Muscle of arm (tissue), 14 donors: ENCODE data around the gene ACKR4. TPM values are rescaled to one million over a fixed set of nuclear protein-coding genes. Genes with fewer than 3 reads are reported as not detected.
"Not testable (repeated sequence)": the region's sequence is repeated elsewhere in the genome, so short reads cannot be mapped to it uniquely, and the experiment has no call there.

Experiments used
- DNase-seq: peaks from one replicate; pipeline ENCODE4 v3.0.0-alpha.2; 2013
- long read RNA-seq, 11 donors: transcript quantifications; one replicate each; lab custom pipeline, GENCODE V29; 2026
- polyA plus RNA-seq, 12 donors: library from polyadenylated mRNA; unstranded; fragments of 120-200 nt; gene quantifications; one replicate each; pipeline ENCODE4 v1.2.1, GENCODE V29; 2013; ENCODE audit not compliant: insufficient read length in 12 of 12

ACKR4 gene
- 10 to 100 TPM in 2 of 12 donors, 1 to 10 TPM in 6, under 1 TPM in 2, not detected in 2; 0.60 to 22.4 (median 1.3) TPM for polyA plus RNA-seq
- long read RNA-seq, donor 1, partial matches to known transcripts: 0 of 1 reads
- long read RNA-seq, donor 1, other reads (novel, unspliced or antisense): 0 of 1 reads
- long read RNA-seq, donor 2, partial matches to known transcripts: 0 of 1 reads
- long read RNA-seq, donor 2, other reads (novel, unspliced or antisense): 0 of 1 reads
- long read RNA-seq, donor 3: 0 reads
- long read RNA-seq, donor 4: 0 reads
- long read RNA-seq, donor 5, partial matches to known transcripts: 0 of 1 reads
- long read RNA-seq, donor 5, other reads (novel, unspliced or antisense): 0 of 1 reads
- long read RNA-seq, donor 6, partial matches to known transcripts: 0 of 1 reads
- long read RNA-seq, donor 6, other reads (novel, unspliced or antisense): 0 of 1 reads
- long read RNA-seq, donor 7: 0 reads
- long read RNA-seq, donor 8: 0 reads
- long read RNA-seq, donor 9, partial matches to known transcripts: 0 of 2 reads
- long read RNA-seq, donor 9, other reads (novel, unspliced or antisense): 0 of 2 reads
- long read RNA-seq, donor 10: 0 reads
- long read RNA-seq, donor 11: 0 reads

DNA sequence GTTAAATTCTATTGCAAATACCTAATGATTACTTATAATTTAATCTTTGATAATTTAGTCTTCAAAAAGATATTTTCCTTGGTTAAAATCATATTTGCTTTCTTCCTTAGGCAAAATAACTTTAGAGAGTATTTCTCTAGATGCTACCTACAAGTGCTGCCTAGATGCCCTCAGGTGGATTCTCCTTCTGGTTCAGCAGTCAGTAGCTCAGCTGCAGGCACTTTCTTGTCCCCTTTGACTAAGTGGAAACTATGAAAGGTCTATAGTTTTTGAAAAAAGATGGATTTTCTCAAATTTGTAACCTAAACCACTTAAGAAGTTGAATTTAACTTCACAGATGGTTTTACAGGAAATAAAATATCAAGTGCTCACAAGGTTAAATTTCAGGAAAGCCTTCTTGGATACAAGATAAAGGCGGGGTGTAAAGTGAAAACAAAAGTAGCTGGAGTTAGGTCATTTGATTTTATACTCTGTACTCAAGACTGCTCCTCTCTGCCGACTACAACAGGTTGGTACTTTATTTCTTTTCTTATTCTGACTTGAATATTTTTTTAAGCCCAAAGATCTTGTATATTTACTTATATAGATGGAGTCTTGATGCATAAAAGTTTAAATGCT lies at the start of gene ACKR4:
TSS of gene ACKR4 (plus strand) at position 455 of the 618 bp plus-strand sequence. CDS start 3,128 bp downstream, outside the sequence.
- no peak for DNase-seq

DNA sequence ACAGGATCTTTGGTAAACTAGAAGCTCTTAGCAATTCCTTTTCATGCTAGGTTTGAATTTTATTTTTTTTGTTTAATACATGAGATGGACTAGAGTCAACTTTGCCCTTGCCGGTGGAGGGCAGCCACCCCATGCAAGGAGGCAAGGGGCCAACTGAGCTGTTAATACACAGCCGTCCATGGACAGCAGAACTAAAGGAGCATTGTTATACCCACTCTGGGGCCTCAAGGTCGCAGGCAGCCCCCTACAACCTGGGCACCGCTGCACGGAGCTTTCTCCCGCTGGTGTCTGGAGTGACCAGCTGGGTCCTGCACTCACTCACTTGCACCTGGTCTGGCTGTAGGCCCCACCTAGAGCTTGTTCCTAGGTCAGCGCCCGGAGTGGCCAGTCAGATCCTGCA lies 47.9 kb upstream of the ACKR4 start:
- DNase-seq: no peak

DNA sequence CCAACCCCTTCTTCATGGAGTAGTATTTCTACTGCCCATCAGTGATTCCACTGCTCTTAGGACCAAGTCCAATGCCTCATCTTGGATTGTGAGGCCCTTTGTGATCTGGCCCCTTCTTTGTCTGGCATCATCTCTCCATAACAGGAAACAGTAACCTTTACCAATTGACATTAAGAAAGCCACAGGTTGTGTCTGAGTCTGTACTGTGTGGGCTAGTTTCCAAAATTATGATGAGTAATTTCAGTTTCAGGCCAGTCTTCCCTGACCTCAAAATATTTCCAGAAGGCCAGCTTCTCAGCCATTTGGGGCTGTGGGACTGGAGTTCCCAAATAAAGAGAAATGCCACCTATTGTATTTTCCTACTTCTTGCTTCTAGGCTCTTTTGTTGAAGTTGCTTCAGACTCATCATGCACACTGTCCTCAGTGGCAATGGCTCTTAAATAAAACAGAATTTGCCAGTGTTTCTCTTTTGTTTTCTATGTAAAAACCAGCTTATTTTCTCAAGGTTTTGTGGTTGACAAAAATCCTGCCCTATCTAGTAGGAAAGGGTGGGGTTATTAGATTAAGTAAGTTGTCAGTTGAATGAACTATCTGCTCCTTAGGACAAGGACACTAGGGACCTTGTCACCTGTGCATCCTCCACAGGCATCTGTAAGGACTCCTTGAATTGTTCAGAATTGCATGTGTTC lies 47.0 kb upstream of the ACKR4 start:
- no peak for DNase-seq

DNA sequence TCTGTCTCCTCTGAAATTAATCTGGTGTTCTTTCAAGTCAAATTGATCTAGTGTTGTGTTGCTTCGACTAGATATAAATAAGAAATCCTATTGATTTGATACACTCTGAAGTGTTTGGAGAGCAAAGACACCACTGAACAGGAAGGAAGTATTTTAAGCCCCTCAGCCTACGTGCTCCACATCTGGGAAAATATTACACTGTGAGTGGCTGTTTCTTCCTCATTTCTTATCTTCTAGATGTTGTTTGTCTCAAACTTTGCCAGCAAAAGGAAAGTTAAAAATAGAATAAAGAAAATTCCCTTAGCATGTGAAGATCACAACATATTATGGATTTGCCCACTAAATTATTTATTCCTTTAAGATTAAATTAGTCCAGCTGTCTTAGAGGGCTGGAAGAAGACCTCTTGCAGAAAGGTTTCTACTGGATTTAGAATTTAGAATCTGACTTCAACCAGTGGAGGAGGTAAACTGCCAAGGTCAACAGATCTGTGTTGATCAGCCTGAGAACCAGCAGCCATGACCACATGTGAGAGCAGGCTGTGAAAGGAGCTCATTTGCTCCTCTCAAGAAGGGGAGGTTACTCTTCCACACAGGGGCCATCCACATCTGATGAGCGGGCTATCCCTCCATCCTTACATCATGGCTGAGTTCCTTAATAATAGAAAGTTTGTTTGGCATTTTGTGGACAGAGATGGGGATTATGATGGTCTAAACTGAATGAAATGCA lies 46.3 kb upstream of the ACKR4 start:
- DNase-seq: no peak

DNA sequence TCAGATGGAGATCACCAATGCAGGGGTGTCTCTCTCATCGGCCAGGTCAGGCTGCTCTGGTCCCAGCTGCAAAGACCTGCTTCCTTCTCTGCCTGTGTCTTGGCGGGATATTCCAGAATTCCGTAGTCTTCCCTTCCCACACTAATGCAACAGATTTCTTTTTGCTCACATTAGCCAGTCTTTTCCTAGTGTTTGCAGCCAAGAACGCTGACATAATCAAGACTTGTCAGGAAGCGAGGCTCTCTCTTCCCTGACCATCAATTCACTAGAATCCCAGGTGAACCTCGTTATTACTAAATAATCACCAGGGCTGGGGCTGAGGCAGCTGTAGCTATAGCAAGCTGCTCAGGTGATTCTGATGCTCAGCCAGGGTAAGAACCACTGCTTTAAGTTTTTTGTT lies 43.2 kb upstream of the ACKR4 start:
- peak; percentile 88 for DNase-seq

DNA sequence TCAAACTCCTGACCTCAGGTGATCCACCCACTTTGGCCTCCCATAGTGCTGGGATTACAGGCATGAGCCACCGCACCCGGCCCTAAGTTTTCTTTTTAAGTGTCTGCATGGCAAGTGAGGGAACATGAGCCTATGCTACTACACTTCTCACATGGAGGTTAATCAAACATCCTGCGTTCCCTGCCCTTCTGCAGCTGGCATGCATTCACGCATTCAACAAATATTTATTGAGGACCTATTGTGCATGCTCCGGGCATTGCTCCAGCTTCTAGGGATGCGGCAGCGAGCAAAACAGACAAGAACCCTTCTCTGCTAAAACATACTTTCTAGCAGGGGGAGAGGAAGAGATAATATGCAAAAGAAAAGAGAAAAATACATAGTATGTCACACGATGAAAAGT lies 42.6 kb upstream of the ACKR4 start:
- DNase-seq: no peak

DNA sequence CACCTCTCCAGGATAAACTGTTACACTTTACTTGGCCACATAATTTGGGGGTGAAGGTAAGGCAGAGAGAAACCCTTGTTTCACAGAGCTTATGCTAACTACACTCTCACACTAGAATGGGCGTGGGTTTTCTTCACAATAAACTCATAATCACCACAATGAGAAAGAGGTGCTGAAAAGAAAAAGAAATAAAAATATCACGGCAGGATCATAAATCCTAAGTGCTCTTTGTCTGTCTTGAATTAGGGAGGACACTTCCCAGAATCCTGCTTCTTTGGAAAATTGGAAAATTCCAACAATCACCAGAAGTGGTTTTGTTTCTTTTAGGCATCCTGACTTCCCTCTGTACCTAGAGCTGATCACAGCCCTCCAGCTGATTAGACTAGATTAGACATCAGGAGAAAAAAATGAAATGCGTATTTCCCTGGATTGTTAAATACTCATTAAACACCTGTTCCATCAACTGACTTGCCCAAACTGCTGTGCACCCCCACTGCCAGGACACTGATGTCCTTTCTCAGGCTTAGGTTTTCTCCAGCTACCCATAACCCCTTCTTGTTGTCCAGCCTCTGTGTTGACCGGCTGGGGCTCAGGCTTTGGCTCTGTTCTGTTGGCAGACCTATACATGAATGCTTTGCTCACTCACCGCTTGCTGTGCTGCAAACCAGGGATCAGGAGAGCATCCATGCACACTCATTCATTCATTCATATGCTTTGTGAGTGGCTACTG lies 41.6 kb upstream of the ACKR4 start:
- no peak for DNase-seq

DNA sequence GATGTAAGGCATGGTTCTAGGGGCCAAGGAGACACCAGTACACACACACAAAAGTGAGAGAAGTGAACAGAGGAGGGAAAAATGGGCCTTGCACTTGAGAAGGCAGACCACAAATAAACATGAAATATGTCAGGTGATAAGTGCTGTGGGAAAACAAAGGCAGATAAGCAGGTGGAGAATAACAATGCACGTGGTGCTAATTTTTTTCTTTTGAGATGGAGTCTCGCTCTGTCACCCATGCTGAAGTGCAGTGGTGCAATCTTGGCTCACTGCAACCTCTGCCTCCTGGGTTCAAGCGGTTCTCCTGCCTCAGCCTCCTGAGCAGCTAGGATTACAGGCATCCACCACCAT lies 41.1 kb upstream of the ACKR4 start:
- not testable (repeated sequence) for DNase-seq

DNA sequence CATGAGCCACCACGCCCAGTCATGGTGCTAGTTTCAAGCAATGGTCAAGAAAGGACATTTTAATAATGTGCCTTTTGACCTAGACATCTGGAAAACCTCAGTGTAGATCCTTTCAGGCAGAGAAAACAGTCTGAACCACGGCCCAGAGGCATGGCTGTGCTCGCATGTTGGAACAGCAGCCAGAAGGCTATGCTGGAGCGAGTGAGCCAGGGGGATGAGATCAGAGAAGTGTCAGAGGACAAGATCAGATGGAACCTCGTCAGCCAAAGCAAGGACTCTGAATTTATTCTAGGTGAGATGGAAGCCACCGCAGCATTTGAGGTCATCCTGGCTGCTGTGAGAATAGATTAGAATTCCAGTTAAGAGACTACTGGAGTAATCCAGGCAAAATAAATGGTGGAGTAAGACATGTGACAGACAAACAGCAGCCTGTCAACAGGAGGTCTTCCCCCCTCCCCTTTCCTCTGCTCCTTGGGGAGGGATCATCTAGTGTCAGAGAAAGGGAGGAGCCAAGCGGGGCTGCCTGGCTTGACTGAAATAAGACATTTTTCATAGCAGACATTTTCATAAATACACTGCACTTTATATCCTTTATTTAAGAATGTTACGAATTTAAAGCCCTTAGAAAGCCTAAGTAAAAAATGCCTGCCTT lies 40.4 kb upstream of the ACKR4 start:
- DNase-seq: peak; percentile 85

DNA sequence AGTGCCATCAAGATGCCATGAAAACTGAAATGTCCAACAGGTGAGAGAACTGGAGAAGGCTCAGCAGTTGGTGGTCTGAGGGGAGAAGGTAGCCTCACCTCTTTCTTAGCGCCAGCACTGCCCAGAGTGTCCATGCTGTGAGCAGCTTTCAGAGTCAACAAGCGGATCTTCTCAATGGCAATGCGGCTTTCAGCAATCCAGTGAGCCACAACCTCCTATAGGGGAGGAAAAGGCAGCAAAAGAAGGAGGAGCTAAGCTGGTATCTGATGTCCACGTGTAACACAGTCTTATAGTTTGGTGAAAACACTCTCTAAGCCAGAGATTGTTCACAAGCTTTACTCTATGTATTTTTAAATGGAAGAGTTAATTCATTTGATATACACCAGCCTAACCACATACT lies 36.1 kb upstream of the ACKR4 start:
- no peak for DNase-seq

DNA sequence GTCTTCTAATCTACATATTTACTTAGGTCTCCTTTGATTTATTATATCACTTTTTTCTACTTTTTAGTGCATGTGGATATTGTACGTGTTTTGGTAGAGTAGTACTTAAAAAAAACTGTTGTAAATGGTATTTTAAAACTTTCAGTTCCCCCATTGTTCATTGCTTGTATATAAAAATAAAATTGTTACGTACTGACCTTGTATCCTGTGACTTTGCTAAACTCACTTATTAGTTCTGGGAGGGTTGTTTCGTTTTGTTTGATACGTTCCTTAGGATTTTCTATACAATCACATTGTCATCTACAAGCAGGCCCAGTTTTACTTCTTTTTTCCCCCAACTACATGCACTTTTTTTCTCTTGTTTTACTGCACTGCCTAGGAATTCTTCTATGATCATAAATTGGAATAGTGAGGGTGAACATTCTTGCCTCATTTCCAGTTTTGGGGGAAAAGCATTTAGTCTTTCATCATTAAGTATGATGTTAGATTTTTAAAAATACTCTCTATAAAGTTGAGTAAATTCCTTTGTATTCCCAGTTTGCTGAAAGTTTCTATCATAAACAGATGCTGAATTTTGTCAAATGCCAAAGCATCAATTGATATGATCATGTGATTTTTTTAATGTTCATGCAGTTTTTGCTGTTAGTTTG lies 33.5 kb upstream of the ACKR4 start:
- DNase-seq: no peak

DNA sequence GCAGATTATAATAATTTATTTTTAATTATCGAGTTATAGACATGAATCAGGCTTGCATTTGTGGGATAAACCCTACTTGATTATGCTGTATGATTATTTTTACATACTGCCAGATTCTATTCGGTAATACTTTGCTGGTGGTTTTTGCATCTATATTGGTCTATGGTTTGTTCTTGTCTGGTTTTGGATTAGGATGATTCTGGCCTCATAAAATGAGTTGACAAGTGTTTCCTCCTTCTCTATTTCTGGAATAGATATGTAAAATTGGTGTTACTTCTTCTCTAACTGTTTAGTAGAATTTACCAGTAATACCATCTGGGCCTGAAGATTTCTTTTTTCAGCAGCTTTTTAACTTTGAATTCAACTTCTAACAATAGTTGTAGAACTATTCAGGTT lies 33.0 kb upstream of the ACKR4 start:
- no peak for DNase-seq

DNA sequence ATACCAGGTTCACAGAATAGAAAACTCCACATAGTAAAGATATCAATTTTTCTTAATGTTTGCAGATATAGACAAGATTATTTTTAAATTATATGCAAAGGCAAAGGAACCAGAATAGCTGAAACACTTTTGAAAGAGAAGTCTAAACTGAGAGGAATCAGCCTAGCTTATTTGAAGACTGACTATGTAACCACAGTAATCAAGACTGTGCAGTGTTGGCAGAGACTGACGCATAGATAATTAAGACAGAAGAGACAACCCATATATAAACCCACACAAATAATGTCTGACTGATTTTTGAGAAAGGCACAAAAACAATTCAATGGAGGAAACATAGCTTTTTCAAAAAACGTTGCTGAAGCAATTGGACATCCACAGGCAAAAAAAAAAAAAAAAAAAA lies 28.6 kb upstream of the ACKR4 start:
- DNase-seq: no peak

DNA sequence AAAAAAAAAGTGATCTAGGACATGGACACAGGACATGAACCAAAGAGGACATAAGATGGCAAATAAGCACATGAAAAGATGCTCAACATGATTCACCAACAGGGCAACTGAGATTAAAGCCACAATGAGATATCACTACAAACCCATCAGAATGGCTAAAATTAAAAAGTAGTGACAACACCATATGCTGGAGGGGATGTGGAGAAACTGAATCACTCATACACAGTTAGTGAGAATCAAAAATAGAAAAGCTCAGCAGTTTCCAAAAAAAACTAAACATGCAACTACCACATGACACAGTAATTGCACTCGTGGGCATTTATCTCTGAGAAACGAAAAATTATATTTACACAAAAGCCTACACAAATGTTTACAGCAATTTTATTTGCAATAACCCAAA lies 27.9 kb upstream of the ACKR4 start:
- DNase-seq: no peak

DNA sequence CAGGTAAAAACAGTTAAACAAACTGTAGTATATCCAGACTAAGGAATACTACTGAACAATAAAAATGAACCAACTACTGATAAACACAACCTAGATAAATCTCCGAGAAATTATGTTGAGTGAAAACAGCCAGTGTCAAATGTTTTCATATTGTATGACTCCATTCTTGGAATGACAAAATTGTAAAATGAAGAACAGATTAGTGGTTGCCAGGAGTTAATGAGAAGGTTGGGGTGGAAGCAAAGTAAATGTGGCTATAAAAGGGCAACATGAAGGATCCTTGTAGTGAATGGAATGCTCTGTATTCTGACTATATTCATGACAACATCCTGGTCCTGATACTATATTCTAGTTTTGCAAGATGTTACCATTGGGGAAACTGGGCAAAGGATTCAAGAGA lies 27.5 kb upstream of the ACKR4 start:
- DNase-seq: no peak

DNA sequence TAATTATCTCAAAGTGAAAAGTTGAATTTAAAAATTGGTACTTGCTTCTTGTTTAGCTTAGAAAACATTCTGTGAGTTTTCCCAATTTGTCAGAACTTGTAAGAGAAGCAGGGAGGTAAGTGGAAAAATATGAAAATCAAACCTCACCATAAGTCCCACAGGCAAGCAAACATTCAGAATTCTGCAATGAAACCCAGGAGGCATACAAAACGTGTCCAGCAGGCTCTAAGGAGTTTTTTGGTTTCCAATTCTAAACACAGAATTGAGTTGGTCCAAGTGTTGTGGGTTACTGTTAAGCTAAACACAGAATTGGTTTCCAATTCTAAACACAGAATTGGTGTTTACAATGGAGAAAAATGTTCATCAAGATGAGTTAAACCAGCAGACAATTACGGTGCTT lies 27.1 kb upstream of the ACKR4 start:
- DNase-seq: no peak

DNA sequence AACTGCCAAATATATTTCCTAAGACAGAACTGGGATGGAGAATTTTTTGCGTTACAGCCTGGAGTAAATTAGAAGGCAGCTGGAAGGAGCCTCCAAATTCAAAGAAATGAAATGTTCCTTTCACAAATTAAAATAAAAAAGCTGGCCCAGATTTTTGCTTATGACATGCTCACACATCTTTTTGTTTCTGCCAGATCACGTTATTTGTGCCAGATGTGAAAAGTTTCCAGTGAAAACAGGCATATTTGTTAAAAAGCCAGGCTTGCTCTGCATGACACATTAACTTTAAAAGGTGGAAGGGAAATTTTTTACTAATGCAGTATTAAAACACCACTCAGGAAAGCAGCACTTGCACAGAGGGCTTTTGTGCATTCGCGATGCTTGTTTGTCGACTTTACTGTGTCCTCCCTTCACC lies 23.3 kb upstream of the ACKR4 start:
- DNase-seq: peak; percentile 85

DNA sequence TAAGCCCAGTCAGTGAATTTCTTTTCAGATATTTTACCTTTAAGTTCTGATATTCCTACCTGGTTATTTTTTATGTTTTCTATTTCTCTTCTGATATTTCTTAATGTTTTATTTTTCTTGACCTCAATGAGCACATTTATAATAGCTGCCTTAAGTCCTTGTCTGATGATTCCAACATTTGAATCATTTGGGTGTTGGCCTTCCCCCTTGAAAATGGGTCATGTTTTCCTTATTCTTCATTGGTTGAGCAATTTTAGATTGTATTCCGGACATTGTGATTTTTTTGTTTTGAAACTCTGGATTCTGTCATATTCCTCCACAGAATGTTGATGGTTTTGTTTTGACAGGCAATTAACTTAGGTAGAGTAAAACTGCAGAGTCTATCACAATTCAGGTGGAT lies 9.7 kb upstream of the ACKR4 start:
- DNase-seq: no peak

DNA sequence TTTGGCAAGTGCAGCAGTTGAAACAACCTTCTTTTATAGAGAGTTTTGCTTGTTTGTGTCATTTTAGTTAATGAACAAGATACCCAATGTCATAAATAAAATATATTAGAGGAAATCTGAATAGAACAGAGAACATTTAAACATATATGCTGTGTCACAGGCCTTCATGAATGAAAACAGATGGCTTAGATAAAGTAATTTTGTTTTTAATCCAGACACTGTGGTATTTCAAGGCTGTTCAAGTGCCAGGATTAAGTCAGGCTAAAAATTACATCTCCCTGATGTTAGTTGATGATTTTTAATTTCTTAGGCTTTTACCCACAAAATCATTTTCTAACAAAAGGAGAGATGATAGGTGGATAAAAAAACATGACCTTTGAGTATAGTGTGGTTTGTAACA lies 4.9 kb upstream of the ACKR4 start:
- DNase-seq: no peak
